Neural cell (in vitro differentiated cells): ENCODE data around the gene CRACDL.

Experiments used
- EP300 ChIP-seq: fragments of 450-650 bp; conservative IDR thresholded peaks from 2 replicates; pipeline ENCODE4 v1.6.1; 2014; ENCODE audit warnings: antibody characterized with exemption, mild to moderate bottlenecking, moderate library complexity; ENCODE audit not compliant: poor library complexity, severe bottlenecking
- REST ChIP-seq: IDR thresholded peaks from 2 replicates; pipeline ENCODE4 v1.6.1; 2012; ENCODE audit warnings: borderline replicate concordance
- TAF1 ChIP-seq: IDR thresholded peaks from 2 replicates; pipeline ENCODE4 v1.6.1; 2012; ENCODE audit warnings: low read depth
- TF ChIP-seq, protein P1 (sequence below): fragments of 450-650 bp; IDR thresholded peaks from 2 replicates; pipeline ENCODE4 v1.5.1; 2014; ENCODE audit warnings: antibody characterized with exemption, mild to moderate bottlenecking, moderate library complexity; ENCODE audit not compliant: poor library complexity, severe bottlenecking

DNA sequence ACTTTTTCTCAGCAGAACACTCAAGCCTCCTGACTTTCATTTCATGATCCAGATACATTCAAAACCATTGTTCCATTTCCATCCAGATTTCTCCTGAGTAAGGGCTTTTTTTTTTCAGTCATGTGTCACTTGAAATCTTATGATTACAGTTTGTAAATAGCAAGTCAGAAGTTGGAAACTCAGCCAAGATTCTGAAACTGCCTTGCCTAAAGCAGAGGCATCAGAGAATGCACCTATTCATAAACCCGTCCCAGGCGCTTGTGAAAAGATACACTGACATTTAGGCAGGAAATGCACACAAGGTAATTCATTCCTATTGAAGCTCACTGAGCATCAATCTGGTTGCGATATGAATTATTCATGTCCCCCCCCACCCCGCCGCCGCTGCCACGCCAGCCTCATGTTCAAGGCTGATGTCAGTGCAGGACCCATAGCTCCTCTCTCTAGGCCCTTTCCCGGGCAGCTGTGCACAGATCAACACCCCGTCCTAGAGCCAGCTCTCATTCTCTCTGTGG is 174.7 kb downstream of the CRACDL start:
- TF ChIP-seq, protein P1, sequence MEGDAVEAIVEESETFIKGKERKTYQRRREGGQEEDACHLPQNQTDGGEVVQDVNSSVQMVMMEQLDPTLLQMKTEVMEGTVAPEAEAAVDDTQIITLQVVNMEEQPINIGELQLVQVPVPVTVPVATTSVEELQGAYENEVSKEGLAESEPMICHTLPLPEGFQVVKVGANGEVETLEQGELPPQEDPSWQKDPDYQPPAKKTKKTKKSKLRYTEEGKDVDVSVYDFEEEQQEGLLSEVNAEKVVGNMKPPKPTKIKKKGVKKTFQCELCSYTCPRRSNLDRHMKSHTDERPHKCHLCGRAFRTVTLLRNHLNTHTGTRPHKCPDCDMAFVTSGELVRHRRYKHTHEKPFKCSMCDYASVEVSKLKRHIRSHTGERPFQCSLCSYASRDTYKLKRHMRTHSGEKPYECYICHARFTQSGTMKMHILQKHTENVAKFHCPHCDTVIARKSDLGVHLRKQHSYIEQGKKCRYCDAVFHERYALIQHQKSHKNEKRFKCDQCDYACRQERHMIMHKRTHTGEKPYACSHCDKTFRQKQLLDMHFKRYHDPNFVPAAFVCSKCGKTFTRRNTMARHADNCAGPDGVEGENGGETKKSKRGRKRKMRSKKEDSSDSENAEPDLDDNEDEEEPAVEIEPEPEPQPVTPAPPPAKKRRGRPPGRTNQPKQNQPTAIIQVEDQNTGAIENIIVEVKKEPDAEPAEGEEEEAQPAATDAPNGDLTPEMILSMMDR = no peak
- TF ChIP-seq EP300 (no peak), REST (no peak), TAF1 (no peak)
